ENCODE measurements around the gene MEX3D.

DNA sequence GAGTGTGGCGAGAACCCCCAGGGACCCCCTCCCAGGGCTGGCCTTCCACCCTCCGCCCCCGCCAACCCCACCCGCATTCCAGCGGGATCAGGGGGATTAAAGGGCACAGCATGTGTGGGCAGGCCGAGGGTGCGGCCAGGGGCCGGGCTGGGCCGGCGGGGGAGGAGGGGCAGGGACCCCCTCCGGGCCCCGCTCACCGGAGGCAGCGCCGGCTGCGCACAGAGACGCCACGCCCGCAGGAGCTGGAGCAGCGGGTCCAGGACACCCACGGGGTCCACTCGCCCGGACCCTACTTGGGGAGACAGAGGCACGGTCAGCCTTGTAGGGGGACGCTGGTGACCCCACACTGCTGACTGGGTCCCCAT, 57.7 kb downstream of the MEX3D start:
- no peak for TF ChIP-seq YY1 (IDR thresholded peaks at IDR 0.05; ENCODE audit: insufficient read depth, insufficient read length)
- no peak for TF ChIP-seq SUZ12 (IDR thresholded peaks at IDR 0.05; ENCODE audit: extremely low read depth, insufficient read depth, insufficient read length)
